Hepatocyte (in vitro differentiated cells): ENCODE results near the gene DNAJC30.
"Not testable (repeated sequence)": the region's sequence is repeated elsewhere in the genome, so short reads cannot be mapped to it uniquely, and the experiment has no call there.

Experiments used
- CTCF ChIP-seq: fragments of 200-600 bp; sonication (generic); IDR thresholded peaks from 2 replicates; pipeline ENCODE4 v1.5.1; 2016; ENCODE audit warnings: antibody characterized with exemption, mild to moderate bottlenecking; ENCODE audit not compliant: poor library complexity
- EZH2phosphoT487 ChIP-seq: fragments of 200-600 bp; sonication (generic); IDR thresholded peaks from one replicate; pipeline ENCODE4 v1.6.1; 2018; ENCODE audit warnings: antibody characterized with exemption, mild to moderate bottlenecking, low read depth, moderate library complexity; ENCODE audit not compliant: unreplicated experiment, severe bottlenecking

- TF ChIP-seq CTCF, EZH2phosphoT487: not testable (repeated sequence)
Measured at GRCh38 chr7:73676062-73676461, 7.2 kb downstream of the DNAJC30 start.
